Measurements from ENCODE around the gene FSTL5.

FSTL5 gene

DNA sequence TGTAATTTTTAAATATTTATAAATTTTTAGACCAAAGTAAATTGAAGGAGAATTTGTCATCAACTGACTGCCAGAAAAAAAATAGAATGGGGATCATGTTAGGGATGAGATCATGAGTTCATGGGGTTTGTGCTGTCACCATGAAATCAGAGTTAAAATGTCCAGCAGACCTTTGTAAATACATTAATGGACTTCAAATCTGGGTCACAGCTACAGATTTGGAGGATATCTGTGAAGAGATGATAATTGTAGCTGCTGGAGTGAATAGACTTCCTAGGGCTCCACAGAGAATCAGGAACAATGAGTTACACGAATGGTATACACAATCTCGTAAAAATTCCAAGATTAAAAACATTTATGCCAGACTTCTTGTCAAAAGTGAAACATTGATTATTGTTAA lies 6.6 kb downstream of the FSTL5 start:
- TF ChIP-seq CTCF (IDR thresholded peaks at IDR 0.05; ENCODE audit: low read depth, low read length), result no peak

DNA sequence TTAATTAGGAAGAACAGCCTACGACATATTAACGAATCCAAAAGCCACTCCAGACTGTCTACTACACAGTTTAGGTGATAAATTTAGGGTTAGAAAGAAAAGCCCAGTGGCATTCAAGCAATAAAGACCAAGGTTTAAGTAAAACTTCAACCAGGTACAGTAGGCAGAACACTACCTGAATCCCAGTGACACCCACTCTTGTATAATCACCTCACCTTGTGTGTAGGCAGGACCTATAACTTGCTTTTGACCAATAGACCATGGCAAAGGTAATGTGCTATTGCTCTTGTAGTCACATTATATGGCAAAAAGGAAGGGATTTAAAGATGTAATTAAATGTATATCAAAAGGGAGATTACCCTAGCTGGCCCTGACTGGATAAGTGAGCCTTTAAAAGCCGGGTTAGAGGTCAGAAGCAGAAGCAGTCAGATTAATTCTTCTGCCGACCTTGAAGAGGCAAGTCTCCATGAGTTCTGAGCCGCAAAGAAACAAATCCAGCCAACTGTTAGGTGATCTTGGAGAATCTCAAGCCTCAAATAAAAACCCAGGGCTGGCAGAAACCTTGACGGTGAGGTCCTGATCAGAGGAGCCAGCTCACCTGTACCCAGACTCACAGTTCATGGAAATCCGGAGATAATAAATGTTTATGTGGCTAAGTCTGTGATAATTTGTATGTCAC lies 8.8 kb downstream of the FSTL5 start:
- TF ChIP-seq CTCF (IDR thresholded peaks at IDR 0.05; ENCODE audit: low read depth, low read length), result no peak
- DNase-seq (ENCODE audit: extremely low read depth, low read depth), result no peak

More for the DNA sequence above, 6.6 kb downstream of the FSTL5 start:
- DNase-seq (ENCODE audit: extremely low read depth, low read depth), result no peak

- DNase-seq (ENCODE audit: extremely low read depth, low read depth), result no peak
- no peak for TF ChIP-seq CTCF (IDR thresholded peaks at IDR 0.05; ENCODE audit: low read depth, low read length)
These were observed 11.9 kb downstream of the FSTL5 start for GRCh38 chr4:162151850-162152249.

GRCh38 chr4:162151386-162151785 lies 12.4 kb downstream of the FSTL5 start:
- no peak for TF ChIP-seq CTCF (IDR thresholded peaks at IDR 0.05; ENCODE audit: low read depth, low read length)
- DNase-seq (ENCODE audit: extremely low read depth, low read depth), result no peak

- no peak for DNase-seq (ENCODE audit: extremely low read depth, low read depth)
- no peak for TF ChIP-seq CTCF (IDR thresholded peaks at IDR 0.05; ENCODE audit: low read depth, low read length)
These were observed 14.2 kb downstream of the FSTL5 start for GRCh38 chr4:162149644-162150043.

- no peak for TF ChIP-seq CTCF (IDR thresholded peaks at IDR 0.05; ENCODE audit: low read depth, low read length)
- DNase-seq (ENCODE audit: extremely low read depth, low read depth), result no peak
These were observed 23.6 kb downstream of the FSTL5 start for GRCh38 chr4:162140051-162140683.

GRCh38 chr4:162139412-162139811 lies 24.4 kb downstream of the FSTL5 start:
- TF ChIP-seq CTCF (IDR thresholded peaks at IDR 0.05; ENCODE audit: low read depth, low read length), result no peak
- no peak for DNase-seq (ENCODE audit: extremely low read depth, low read depth)
